ENCODE data around the gene BOLA3.

The BOLA3 gene

GRCh38 chr2:74096052-74096451 lies 51.7 kb downstream of the BOLA3 start:
- no peak overlapping the region for H3K4me3 ChIP-seq (ENCODE audit: low read depth, low read length)
- DNase-seq (ENCODE audit: low read depth): no peak

GRCh38 chr2:74095632-74096031 lies 52.1 kb downstream of the BOLA3 start:
- no peak for DNase-seq (ENCODE audit: low read depth)
- H3K4me3 ChIP-seq (ENCODE audit: low read depth, low read length): no peak overlapping the region
- TF ChIP-seq, protein P1, sequence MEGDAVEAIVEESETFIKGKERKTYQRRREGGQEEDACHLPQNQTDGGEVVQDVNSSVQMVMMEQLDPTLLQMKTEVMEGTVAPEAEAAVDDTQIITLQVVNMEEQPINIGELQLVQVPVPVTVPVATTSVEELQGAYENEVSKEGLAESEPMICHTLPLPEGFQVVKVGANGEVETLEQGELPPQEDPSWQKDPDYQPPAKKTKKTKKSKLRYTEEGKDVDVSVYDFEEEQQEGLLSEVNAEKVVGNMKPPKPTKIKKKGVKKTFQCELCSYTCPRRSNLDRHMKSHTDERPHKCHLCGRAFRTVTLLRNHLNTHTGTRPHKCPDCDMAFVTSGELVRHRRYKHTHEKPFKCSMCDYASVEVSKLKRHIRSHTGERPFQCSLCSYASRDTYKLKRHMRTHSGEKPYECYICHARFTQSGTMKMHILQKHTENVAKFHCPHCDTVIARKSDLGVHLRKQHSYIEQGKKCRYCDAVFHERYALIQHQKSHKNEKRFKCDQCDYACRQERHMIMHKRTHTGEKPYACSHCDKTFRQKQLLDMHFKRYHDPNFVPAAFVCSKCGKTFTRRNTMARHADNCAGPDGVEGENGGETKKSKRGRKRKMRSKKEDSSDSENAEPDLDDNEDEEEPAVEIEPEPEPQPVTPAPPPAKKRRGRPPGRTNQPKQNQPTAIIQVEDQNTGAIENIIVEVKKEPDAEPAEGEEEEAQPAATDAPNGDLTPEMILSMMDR (IDR thresholded peaks at IDR 0.05; ENCODE audit: low read depth, low read length, missing control alignments): no peak

More at GRCh38 chr2:74096052-74096451, 51.7 kb downstream of the BOLA3 start:
- TF ChIP-seq, protein P1 (IDR thresholded peaks at IDR 0.05; ENCODE audit: low read depth, low read length, missing control alignments): no peak

GRCh38 chr2:74094291-74094690 lies 53.4 kb downstream of the BOLA3 start:
- TF ChIP-seq, protein P1 (IDR thresholded peaks at IDR 0.05; ENCODE audit: low read depth, low read length, missing control alignments): no peak
- no peak for DNase-seq (ENCODE audit: low read depth)

GRCh38 chr2:74093840-74094239 lies 53.9 kb downstream of the BOLA3 start:
- DNase-seq (ENCODE audit: low read depth): no peak
- TF ChIP-seq, protein P1 (IDR thresholded peaks at IDR 0.05; ENCODE audit: low read depth, low read length, missing control alignments): no peak
- H3K4me3 ChIP-seq (ENCODE audit: low read depth, low read length): no peak overlapping the region

More at GRCh38 chr2:74094291-74094690, 53.4 kb downstream of the BOLA3 start:
- no peak overlapping the region for H3K4me3 ChIP-seq (ENCODE audit: low read depth, low read length)

DNA sequence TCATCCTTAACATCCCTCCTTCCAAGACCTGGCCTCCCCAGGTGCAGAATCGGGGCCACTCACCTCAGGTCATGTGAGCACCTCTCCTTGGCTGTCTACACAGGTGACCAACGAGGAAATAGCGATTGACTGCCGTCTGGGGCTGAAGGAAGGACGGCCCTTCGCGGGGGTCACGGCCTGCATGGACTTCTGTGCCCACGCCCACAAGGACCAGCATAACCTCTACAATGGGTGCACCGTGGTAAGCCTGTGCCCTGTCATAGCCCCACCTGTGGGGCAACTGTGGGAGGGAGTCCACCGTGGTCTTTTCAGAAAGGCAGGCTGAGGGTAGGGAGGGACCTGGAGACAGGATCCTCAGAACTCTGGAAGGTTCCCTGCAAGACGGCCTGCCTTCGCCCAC lies 54.3 kb downstream of the BOLA3 start:
- TF ChIP-seq, protein P1 (IDR thresholded peaks at IDR 0.05; ENCODE audit: low read depth, low read length, missing control alignments): no peak
- DNase-seq (ENCODE audit: low read depth): no peak
- no peak overlapping the region for H3K4me3 ChIP-seq (ENCODE audit: low read depth, low read length)

DNA sequence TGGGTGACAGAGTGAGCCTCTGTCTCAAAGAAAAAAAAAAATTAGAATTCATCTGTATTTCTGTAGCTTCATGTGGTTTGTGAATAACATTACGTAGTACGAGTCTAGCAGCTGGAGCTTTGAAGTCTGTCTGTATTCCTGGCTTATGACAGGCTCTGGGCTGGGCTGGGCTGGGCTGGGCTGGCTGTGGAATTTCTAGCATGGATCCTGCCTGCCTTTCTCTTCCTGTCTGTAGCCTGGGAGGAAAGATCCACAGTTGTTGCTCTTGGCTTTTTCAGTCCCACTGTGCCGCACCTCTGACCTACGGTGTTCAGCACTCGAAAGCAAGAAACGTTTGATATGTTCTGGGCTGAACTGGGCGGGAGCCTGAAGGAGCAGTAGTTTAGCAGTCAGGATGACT lies 55.4 kb downstream of the BOLA3 start:
- DNase-seq (ENCODE audit: low read depth): no peak
- H3K4me3 ChIP-seq (ENCODE audit: low read depth, low read length): no peak overlapping the region
- TF ChIP-seq, protein P1 (IDR thresholded peaks at IDR 0.05; ENCODE audit: low read depth, low read length, missing control alignments): no peak

GRCh38 chr2:74091391-74091790 lies 56.3 kb downstream of the BOLA3 start:
- no peak overlapping the region for H3K4me3 ChIP-seq (ENCODE audit: low read depth, low read length)
- no peak for DNase-seq (ENCODE audit: low read depth)
- TF ChIP-seq, protein P1 (IDR thresholded peaks at IDR 0.05; ENCODE audit: low read depth, low read length, missing control alignments): no peak

Data from GM12864 (cell line).